Uterus (tissue), 2 donors: ENCODE data around the gene AKR1A1.

Experiments used
- CTCF ChIP-seq, 4 experiments: fragments of 200-600 bp in 2 of 4; fragments of 450-650 bp in 2 of 4; sonication (generic) in 2 of 4; IDR thresholded peaks; one replicate each; pipeline ENCODE4 v1.5.1; 2016 to 2019; ENCODE audit warnings: antibody characterized with exemption in 4 of 4, mild to moderate bottlenecking in 2 of 4, moderate library complexity in 1 of 4
- POLR2A ChIP-seq, 2 donors: fragments of 450-650 bp; IDR thresholded peaks; one replicate each; pipeline ENCODE4 v1.6.1; 2016; ENCODE audit warnings: antibody characterized with exemption in 2 of 2, mild to moderate bottlenecking in 1 of 2, moderate library complexity in 1 of 2

- no peak for TF ChIP-seq CTCF (IDR thresholded peaks at IDR 0.05)
- TF ChIP-seq POLR2A (IDR thresholded peaks at IDR 0.05) = no peak
These were observed 9.4 kb upstream of the AKR1A1 start for GRCh38 chr1:45541193-45541592.
